KMS-11 (cell line): ENCODE results near the gene TMA7.

ENCODE experiments used
- H2AFZ ChIP-seq: fragments of 200-600 bp; sonication (generic); 2 replicates; pipeline ENCODE4 v1.6.1; 2016; ENCODE audit warnings: antibody characterized with exemption, mixed run types, low read depth
- H3K27ac ChIP-seq: fragments of 200-600 bp; sonication (generic); 2 replicates; pipeline ENCODE4 v1.6.1; 2016; ENCODE audit warnings: mild to moderate bottlenecking, mixed run types
- H3K27me3 ChIP-seq: fragments of 200-600 bp; sonication (generic); 2 replicates; pipeline ENCODE4 v1.6.1; 2017; ENCODE audit warnings: mild to moderate bottlenecking, low read depth, mixed run types, moderate library complexity; ENCODE audit not compliant: insufficient read depth
- H3K36me3 ChIP-seq: fragments of 200-600 bp; sonication (generic); 2 replicates; pipeline ENCODE4 v1.6.1; 2017; ENCODE audit warnings: mild to moderate bottlenecking, mixed run types; ENCODE audit not compliant: insufficient read depth
- H3K4me1 ChIP-seq: fragments of 200-600 bp; sonication (generic); 2 replicates; pipeline ENCODE4 v1.6.1; 2016; ENCODE audit warnings: mild to moderate bottlenecking, low read depth, mixed run types; ENCODE audit not compliant: poor library complexity, severe bottlenecking
- H3K4me2 ChIP-seq: fragments of 200-600 bp; sonication (generic); 2 replicates; pipeline ENCODE4 v1.7.0; 2016; ENCODE audit warnings: mild to moderate bottlenecking, mixed run types
- H3K4me3 ChIP-seq: fragments of 200-600 bp; sonication (generic); IDR thresholded peaks from 2 replicates; pipeline ENCODE4 v1.6.1; 2017; ENCODE audit warnings: low read depth, low read length, mixed read lengths; ENCODE audit not compliant: insufficient read depth
- H3K79me2 ChIP-seq: fragments of 200-600 bp; sonication (generic); 2 replicates; pipeline ENCODE4 v1.6.1; 2016; ENCODE audit warnings: low read depth, mixed run types; ENCODE audit not compliant: insufficient read depth
- H3K9ac ChIP-seq: fragments of 200-600 bp; sonication (generic); 2 replicates; pipeline ENCODE4 v1.6.1; 2016; ENCODE audit warnings: mild to moderate bottlenecking, mixed run types
- H4K20me1 ChIP-seq: fragments of 200-600 bp; sonication (generic); 2 replicates; pipeline ENCODE4 v1.6.1; 2016; ENCODE audit warnings: mild to moderate bottlenecking, mixed run types; ENCODE audit not compliant: insufficient read depth
- TF ChIP-seq, protein P1 (sequence below): fragments of 200-600 bp; sonication (generic); conservative IDR thresholded peaks from 2 replicates; pipeline ENCODE4 v1.6.1; 2017; ENCODE audit warnings: low read depth, mild to moderate bottlenecking, antibody characterized with exemption, low read length, moderate library complexity, mixed read lengths

Gene TMA7

DNA sequence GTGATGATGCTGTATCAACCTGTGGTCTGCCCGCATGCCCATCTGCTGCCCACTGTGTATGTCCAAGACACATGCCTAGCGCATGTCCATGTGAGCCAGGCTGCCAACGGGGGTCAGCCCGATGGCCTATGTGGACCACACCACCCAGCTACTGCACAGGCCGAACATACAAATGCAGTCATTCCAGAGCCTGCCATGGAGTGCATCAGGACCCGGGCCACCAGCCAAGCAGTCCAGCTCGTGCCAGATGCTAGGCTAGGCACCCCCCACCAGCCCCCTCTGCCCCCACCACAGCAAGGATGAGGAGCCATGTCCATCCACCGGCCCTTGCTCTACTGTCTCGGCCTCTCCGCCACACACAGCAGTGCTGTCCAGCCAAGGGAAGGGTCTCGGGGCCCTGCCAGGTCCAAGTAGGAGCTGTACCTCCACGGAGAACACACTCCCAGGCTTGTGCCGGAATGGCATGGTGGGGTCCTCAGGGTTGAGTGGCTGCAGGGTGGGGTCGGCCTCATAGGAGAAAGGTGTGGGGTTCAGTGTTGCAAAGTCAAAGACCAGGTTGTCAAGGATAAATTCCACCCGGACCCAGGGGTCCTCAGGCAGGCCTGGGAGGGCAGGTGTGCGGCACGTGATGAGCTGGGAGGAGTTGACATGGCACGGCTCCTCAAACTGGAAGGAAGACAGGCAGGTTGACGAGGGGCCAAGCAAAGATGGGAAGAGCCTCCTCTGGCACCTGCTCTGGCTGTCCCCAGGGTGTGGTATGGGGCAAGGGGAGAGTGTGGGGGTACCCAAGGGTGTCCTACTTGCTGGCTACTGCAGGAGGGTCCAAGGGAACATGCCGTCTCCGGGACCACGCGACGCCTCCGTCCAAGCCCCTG, 25.4 kb upstream of the TMA7 start:
- Histone ChIP-seq H3K27ac (no peak overlapping the region), H2AFZ (no peak overlapping the region), H3K4me2 (no peak overlapping the region), H3K4me1 (no peaks in the 10 kb centered on the region), H3K4me3 (no peak overlapping the region), H3K27me3 (no peaks in the 10 kb centered on the region), H3K9ac (no peak overlapping the region), H4K20me1 (no peaks in the 10 kb centered on the region), H3K36me3 (no peaks in the 10 kb centered on the region), H3K79me2 (no peaks in the 10 kb centered on the region)
- TF ChIP-seq, protein P1, sequence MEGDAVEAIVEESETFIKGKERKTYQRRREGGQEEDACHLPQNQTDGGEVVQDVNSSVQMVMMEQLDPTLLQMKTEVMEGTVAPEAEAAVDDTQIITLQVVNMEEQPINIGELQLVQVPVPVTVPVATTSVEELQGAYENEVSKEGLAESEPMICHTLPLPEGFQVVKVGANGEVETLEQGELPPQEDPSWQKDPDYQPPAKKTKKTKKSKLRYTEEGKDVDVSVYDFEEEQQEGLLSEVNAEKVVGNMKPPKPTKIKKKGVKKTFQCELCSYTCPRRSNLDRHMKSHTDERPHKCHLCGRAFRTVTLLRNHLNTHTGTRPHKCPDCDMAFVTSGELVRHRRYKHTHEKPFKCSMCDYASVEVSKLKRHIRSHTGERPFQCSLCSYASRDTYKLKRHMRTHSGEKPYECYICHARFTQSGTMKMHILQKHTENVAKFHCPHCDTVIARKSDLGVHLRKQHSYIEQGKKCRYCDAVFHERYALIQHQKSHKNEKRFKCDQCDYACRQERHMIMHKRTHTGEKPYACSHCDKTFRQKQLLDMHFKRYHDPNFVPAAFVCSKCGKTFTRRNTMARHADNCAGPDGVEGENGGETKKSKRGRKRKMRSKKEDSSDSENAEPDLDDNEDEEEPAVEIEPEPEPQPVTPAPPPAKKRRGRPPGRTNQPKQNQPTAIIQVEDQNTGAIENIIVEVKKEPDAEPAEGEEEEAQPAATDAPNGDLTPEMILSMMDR = no peak

DNA sequence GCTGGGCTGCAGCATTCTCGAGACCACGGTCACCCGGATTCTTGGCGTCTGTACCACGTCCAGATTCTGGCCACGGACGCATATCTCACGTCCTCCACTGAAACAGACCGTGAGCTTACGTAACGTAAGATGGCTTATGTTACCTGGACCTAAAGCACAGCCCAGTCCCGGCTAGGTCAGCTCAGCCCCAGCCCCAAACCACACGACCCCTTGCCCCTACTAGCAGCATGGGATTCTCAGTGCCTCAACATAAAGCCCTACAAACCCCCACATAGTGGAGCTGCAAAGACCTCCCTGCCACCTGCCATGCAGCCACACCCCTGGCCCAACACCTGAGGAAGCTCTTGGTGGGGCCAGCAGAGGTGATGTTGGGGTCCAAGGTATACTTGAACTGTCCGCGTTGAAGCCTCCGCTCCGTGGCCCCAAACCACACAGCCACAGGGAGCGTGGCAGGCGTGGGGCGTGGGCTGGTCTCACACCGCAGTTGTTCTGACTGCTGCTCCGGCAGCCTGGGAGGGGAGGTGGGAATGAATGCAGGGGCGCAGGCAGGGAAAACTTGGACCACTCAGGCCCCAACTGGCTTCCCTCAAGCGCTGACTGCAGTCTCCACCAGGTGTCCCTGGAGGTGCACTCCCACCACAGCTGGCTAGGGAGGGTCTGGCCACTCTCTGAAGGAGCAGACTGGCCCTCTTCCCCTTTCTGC, 24.7 kb upstream of the TMA7 start:
- H3K36me3 ChIP-seq = no peaks in the 10 kb centered on the region
- no peaks in the 10 kb centered on the region for H3K79me2 ChIP-seq
- no peaks in the 10 kb centered on the region for H4K20me1 ChIP-seq
- no peaks in the 10 kb centered on the region for H3K27me3 ChIP-seq
- TF ChIP-seq, protein P1 = no peak
- no peak overlapping the region for H3K9ac ChIP-seq
- H3K4me1 ChIP-seq = no peaks in the 10 kb centered on the region
- H3K27ac ChIP-seq = no peak overlapping the region
- H2AFZ ChIP-seq = no peak overlapping the region
- no peak overlapping the region for H3K4me3 ChIP-seq
- no peak overlapping the region for H3K4me2 ChIP-seq

DNA sequence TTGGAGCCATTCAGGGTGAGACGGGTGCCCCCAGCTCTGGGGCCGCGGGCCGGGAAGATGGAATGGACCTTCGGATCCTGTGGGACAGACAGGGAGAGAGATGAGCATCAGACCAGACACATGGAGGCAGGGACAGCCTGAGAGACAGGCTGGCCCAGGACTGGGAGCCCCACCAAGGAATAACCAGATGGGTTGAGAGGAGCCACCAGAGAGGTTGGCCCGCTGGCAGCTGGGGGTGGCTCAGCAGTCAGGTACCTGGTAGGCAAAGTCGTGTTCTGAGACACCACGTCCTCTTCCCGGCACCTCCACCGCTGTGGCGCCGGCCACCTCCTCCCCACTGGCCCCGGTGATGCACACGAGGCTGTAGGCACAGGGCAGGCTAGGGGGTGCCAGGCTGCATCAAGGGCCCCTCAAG, 24.0 kb upstream of the TMA7 start:
- Histone ChIP-seq H3K79me2 (no peaks in the 10 kb centered on the region), H3K27me3 (no peaks in the 10 kb centered on the region), H3K27ac (no peak overlapping the region), H3K9ac (no peak overlapping the region), H3K36me3 (no peaks in the 10 kb centered on the region), H3K4me1 (no peaks in the 10 kb centered on the region), H3K4me3 (no peak overlapping the region), H3K4me2 (no peak overlapping the region), H4K20me1 (no peaks in the 10 kb centered on the region), H2AFZ (no peak overlapping the region)
- TF ChIP-seq, protein P1 = no peak

DNA sequence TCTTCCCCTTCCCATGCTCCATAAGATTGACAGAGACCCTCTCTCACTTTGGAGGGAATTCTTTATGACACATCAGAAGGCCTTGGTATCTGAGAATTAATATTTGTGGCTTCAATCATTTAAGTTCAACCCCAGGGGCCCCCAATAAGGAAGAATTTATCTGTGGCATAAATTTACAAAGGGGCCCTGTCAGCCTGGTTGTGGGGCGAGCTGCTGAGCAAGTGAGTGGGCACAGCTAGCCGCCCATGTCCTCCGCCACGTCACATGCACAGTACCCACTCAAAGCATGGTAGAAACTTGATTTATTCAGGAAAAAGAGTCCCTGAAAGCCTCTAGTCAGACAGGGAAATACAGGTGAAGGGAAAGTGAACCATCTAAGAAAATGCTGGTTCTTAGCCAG, 23.5 kb upstream of the TMA7 start:
- no peak overlapping the region for H3K4me2 ChIP-seq
- no peak overlapping the region for H2AFZ ChIP-seq
- TF ChIP-seq, protein P1 = no peak
- H3K27ac ChIP-seq = no peak overlapping the region
- H3K27me3 ChIP-seq = no peaks in the 10 kb centered on the region
- H3K36me3 ChIP-seq = no peaks in the 10 kb centered on the region
- no peaks in the 10 kb centered on the region for H3K4me1 ChIP-seq
- no peak overlapping the region for H3K4me3 ChIP-seq
- H4K20me1 ChIP-seq = no peaks in the 10 kb centered on the region
- H3K9ac ChIP-seq = no peak overlapping the region
- H3K79me2 ChIP-seq = no peaks in the 10 kb centered on the region
